Measurements from ENCODE around the gene UIMC1.

The UIMC1 gene

DNA sequence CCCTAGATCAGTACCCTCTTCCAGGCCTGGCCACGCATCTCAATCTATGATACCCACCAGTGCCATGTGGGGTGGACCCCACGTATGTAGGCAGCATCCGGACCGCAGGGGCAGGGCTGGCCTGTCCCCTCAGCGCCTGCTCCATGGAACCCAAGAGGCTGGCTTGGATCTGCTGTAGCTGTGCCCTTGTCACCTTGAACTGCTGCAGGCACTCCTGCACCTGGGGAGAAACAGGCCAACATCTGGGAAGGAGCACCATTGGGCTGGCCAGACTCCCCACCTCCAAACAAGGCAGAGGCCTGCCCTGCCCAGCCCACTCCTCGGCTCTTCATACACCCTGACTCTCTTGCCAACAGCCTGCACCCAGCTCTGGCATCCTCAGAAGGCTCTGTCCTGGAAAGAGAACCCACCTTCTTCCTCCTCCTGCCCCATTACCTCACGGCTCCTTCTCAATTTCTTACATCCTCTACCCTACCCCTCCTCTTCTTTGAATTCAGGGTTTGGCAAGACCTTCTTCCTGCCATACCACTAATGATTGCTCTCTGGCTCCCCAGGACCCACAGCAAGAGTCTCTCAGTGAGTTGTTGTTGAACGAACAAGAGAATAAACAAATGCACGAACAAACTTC is 115.1 kb downstream of the UIMC1 start:
- no peak overlapping the region for H3K9ac ChIP-seq (ENCODE audit: low read depth, low read length)
- no peaks in the 10 kb centered on the region for H3K36me3 ChIP-seq (ENCODE audit: control insufficient read depth, insufficient read depth, low read length)
- H3K27ac ChIP-seq (ENCODE audit: low read depth, low read length), result no peak overlapping the region
- no peaks in the 10 kb centered on the region for H3K4me1 ChIP-seq (ENCODE audit: control insufficient read depth, insufficient read depth, low read length)
- H3K4me3 ChIP-seq (ENCODE audit: low read depth, low read length), result no peak overlapping the region
- no peaks in the 10 kb centered on the region for H3K27me3 ChIP-seq (ENCODE audit: control insufficient read depth, insufficient read depth, low read length)
- H3K9me3 ChIP-seq (ENCODE audit: control insufficient read depth, insufficient read depth, low read length), result no peaks in the 10 kb centered on the region

DNA sequence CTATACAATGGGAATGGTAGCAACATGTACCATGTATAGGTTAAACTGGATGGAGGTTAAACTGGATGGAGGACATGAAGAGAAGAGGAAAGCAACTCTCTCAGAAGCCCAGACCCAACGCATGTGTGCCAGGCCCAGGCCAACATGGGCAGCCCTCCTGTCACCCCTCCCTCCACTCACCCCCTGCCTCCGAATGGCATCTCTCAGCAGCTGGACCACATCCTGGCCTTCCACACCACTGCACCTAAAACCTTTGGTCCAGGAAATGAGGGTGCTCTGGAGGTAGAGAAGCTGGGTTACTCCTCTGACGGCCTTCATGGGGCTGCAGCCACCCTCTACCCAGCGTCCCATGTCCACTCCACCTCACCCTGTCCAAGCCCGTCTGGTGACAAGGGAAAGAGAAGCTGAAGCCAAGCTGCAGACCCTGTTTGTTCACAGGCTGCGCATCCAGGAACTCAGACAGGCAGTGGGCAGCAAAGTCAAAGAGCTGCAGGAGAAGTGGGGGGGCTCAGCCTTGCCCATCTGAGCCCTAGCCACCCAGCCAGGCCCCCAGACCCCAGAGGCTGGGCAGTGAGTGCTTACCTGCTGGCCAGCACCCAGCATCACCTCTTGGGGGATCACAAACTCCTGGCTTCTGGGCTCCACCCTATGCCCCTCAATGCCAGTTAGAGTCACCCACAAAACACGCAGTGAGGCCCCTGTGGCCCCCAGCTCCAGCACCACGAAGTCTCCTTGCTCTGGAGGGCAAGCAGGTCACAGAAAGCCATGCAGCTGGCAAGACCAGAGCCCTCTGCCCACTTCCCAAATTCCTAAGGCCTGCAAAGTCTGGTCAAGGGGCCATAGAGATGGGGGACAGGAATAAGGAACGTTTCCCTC is 115.9 kb downstream of the UIMC1 start:
- Histone ChIP-seq H3K4me3 (ENCODE audit: low read depth, low read length) (no peak overlapping the region), H3K27ac (ENCODE audit: low read depth, low read length) (no peak overlapping the region), H3K9me3 (ENCODE audit: control insufficient read depth, insufficient read depth, low read length) (no peaks in the 10 kb centered on the region)

DNA sequence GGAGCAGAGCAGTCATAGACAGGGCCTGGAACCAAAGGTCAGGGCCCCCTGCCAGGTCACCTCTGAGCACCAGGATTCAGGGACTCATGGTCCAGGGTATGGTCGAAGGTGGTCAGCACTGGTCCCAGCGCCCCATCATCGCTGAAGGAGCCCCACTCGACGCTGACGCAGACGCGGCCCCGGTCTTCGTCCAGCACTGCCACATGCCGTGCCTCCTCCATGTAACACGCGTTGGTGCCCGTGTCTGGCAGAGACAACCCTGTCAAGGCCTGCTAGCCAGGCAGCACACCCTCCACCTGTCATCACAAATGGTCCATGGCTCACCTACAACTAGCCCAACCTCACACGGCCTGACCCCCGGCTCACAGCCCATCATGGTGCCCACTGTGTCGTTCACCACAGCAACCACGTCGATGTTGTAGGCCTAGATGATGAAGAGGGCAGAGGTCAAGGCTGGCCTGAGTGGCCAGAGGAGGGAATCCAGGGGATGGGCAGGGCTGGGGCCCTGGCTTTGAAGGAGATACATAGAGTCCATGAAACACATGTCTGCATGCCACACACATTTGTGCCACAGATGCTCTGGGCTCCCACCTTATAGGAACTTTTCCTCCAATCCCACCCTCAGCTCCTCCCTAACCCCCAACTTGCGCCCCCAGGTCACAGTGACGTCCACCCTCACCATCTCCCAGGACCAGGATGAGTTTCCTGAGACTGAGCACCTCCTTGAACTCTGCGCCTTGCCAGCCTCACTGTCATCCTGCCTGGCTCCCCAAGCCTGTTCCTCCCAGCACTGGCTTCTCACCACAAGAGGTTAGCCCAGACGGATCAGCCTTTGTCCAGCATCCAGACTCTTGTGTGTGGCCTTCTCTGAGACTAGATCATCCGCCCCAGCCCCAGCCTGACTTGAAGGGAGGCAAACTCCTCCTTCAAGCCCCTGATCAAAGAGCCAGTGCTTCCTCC is 117.0 kb downstream of the UIMC1 start:
- Histone ChIP-seq H3K9me3 (ENCODE audit: control insufficient read depth, insufficient read depth, low read length) (no peaks in the 10 kb centered on the region), H3K4me3 (ENCODE audit: low read depth, low read length) (no peak overlapping the region), H3K27me3 (ENCODE audit: control insufficient read depth, insufficient read depth, low read length) (no peaks in the 10 kb centered on the region), H3K27ac (ENCODE audit: low read depth, low read length) (no peak overlapping the region), H3K36me3 (ENCODE audit: control insufficient read depth, insufficient read depth, low read length) (no peaks in the 10 kb centered on the region), H3K4me1 (ENCODE audit: control insufficient read depth, insufficient read depth, low read length) (no peaks in the 10 kb centered on the region), H3K9ac (ENCODE audit: low read depth, low read length) (no peak overlapping the region)

More for the DNA sequence above, 115.9 kb downstream of the UIMC1 start:
- H3K36me3 ChIP-seq (ENCODE audit: control insufficient read depth, insufficient read depth, low read length), result no peaks in the 10 kb centered on the region
- no peaks in the 10 kb centered on the region for H3K27me3 ChIP-seq (ENCODE audit: control insufficient read depth, insufficient read depth, low read length)
- H3K4me1 ChIP-seq (ENCODE audit: control insufficient read depth, insufficient read depth, low read length), result no peaks in the 10 kb centered on the region
- no peak overlapping the region for H3K9ac ChIP-seq (ENCODE audit: low read depth, low read length)

DNA sequence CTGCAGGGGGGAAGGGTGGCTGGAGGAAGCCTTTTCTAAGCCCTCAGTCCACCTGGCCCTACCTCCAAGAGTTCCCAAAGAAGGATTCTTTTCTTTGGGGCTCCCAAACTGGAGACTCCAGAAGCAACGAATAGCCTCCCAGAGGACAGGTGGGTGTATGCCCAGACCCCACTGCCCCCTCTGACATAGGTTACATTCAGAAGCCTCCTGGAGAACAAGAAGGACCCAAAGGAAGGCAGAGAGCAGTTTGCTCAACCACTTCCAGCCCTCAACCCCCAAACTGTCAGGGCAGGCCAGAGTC is 117.8 kb downstream of the UIMC1 start:
- H3K4me3 ChIP-seq (ENCODE audit: low read depth, low read length), result no peak overlapping the region
- H3K9me3 ChIP-seq (ENCODE audit: control insufficient read depth, insufficient read depth, low read length), result no peaks in the 10 kb centered on the region
- no peaks in the 10 kb centered on the region for H3K4me1 ChIP-seq (ENCODE audit: control insufficient read depth, insufficient read depth, low read length)
- no peaks in the 10 kb centered on the region for H3K36me3 ChIP-seq (ENCODE audit: control insufficient read depth, insufficient read depth, low read length)
- H3K27me3 ChIP-seq (ENCODE audit: control insufficient read depth, insufficient read depth, low read length), result no peaks in the 10 kb centered on the region
- no peak overlapping the region for H3K9ac ChIP-seq (ENCODE audit: low read depth, low read length)
- no peak overlapping the region for H3K27ac ChIP-seq (ENCODE audit: low read depth, low read length)

DNA sequence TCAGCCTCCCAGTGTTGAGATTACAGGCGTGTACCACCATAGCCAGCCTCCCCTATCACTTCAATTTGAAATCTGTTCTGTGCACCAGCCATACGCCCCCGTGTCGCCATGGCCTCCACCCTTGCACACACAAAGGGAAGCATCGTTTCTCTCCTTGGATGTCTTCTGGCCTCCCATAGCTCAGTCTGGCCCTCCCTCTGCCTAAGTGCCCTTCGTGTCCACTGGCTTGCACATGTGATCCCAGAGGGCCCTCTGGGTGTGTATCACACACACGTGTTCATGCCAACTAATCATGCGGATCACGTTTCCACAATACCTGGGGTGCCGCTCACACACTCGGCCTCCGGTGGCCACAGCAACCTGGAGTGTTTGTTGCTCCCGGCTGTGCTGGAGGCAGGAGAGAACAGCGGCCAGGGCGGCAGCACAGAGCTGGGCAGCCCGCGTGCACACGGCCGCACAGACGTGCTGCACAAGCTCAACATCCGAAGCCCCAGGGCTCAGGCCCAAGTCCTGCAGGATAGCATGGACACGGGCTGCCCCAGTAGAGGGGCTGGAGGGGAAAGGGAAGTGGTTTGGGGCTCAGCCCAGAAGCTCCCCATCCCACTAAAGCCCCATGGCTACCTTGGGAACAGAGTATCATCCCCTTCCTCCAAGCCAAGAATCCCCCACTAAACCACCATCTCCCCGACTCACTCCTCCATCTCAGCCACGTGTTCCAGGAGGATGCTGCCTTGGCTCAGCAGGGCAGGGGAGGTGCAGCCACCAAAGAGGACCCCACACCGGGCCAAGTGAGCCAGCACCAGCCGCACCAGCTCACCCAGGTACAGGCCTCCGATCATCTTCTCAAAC is 118.3 kb downstream of the UIMC1 start:
- no peak overlapping the region for H3K4me3 ChIP-seq (ENCODE audit: low read depth, low read length)
- no peak overlapping the region for H3K9ac ChIP-seq (ENCODE audit: low read depth, low read length)
- H3K4me1 ChIP-seq (ENCODE audit: control insufficient read depth, insufficient read depth, low read length), result no peaks in the 10 kb centered on the region
- H3K27ac ChIP-seq (ENCODE audit: low read depth, low read length), result no peak overlapping the region
- no peaks in the 10 kb centered on the region for H3K27me3 ChIP-seq (ENCODE audit: control insufficient read depth, insufficient read depth, low read length)
- no peaks in the 10 kb centered on the region for H3K36me3 ChIP-seq (ENCODE audit: control insufficient read depth, insufficient read depth, low read length)
- no peaks in the 10 kb centered on the region for H3K9me3 ChIP-seq (ENCODE audit: control insufficient read depth, insufficient read depth, low read length)

DNA sequence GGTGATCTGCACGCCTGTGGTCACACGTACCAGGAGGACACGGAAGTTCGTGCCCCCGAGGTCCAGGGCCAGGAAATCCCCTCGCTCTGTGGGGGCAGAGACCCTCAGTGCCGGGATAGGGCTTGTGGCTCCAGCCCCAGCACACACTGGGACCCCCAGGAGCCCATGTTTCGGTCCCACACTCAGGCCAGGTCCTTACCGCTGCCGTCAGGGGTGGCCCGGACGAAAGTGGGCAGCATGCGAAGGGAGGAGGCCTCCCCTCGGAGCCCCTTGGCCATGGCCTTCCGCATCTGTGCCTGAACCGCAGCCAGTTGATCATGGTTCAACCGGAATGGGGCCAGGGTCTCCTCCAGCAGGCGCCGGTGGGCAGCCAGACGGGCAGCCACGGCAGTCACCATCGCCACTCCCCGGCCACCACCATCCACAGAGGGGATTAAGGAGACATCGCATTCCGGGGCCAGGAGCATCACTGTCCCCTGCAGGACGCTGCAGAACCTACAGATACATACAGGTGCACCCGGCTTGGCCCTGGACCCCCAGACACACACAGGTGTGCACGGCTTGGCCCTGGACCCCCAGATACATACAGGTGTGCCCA is 119.2 kb downstream of the UIMC1 start:
- H3K9me3 ChIP-seq (ENCODE audit: control insufficient read depth, insufficient read depth, low read length), result no peaks in the 10 kb centered on the region
- H3K27me3 ChIP-seq (ENCODE audit: control insufficient read depth, insufficient read depth, low read length), result no peaks in the 10 kb centered on the region
- no peaks in the 10 kb centered on the region for H3K36me3 ChIP-seq (ENCODE audit: control insufficient read depth, insufficient read depth, low read length)
- H3K4me1 ChIP-seq (ENCODE audit: control insufficient read depth, insufficient read depth, low read length), result no peaks in the 10 kb centered on the region
- H3K27ac ChIP-seq (ENCODE audit: low read depth, low read length), result no peak overlapping the region
- no peak overlapping the region for H3K4me3 ChIP-seq (ENCODE audit: low read depth, low read length)
- H3K9ac ChIP-seq (ENCODE audit: low read depth, low read length), result no peak overlapping the region

DNA sequence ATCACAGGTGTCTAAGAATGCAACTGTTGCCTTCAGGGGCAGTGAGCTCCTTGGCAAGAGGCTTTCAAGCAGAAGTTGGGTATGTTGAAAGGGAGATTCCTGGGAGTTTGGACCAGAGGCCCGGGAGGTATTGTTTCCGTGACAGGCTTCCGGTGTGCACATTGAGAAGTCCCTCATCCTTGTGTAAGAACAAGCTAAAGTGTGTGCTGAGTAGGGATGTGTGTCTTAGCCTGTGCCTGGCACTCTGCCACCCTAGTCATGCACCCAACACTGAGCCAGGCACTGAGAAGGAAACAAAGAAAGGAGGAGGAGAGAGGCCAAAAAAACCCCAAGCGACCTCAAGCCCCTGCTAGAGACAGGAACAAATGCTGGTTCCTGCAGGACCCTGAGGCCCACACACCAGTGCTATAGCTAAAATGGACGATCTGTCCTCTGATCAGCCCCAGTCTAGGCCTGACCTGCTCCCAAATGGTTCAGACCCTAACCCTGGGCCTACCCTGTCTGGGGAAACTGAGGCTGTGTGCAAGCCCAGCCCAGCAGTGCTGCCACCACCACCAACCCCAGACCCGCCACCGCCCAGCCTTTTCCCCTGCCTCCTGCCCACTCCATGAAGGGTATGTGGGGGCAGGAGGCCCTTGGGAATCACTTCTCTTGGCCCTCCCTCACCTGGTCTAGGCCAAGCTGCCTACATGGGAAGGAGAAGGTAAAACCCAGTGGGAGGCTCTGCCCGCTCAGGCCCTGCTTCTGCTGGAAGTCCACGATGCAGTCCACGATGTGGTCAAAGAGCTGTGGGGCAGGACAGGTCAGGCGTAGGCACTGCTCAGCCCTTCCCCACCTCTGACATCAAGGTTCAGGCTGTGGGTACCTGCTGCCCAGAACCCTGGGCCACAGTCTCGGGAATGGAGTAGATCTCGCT is 120.0 kb downstream of the UIMC1 start:
- Histone ChIP-seq H3K36me3 (ENCODE audit: control insufficient read depth, insufficient read depth, low read length) (no peaks in the 10 kb centered on the region), H3K27me3 (ENCODE audit: control insufficient read depth, insufficient read depth, low read length) (no peaks in the 10 kb centered on the region), H3K4me3 (ENCODE audit: low read depth, low read length) (no peak overlapping the region), H3K27ac (ENCODE audit: low read depth, low read length) (no peak overlapping the region), H3K4me1 (ENCODE audit: control insufficient read depth, insufficient read depth, low read length) (no peaks in the 10 kb centered on the region), H3K9me3 (ENCODE audit: control insufficient read depth, insufficient read depth, low read length) (no peaks in the 10 kb centered on the region), H3K9ac (ENCODE audit: low read depth, low read length) (no peak overlapping the region)

DNA sequence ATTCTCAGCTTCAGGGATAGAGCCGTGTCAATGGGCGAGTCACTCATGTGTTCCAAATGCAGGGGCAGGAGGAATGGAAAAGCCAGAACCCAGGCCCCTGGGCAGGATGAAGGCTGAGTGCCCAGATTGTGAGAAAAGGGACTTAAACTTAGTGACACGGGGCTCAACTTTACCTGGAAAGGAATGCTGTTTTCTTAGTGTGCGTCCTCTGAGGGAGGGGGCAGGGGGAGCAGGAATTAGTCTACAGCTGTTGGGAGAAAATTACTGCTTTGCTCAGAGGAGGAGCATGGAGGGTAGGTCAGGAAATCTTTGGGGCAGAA is 122.0 kb downstream of the UIMC1 start:
- no peaks in the 10 kb centered on the region for H3K4me1 ChIP-seq (ENCODE audit: control insufficient read depth, insufficient read depth, low read length)
- H3K36me3 ChIP-seq (ENCODE audit: control insufficient read depth, insufficient read depth, low read length), result no peaks in the 10 kb centered on the region
- H3K27ac ChIP-seq (ENCODE audit: low read depth, low read length), result no peak overlapping the region
- no peaks in the 10 kb centered on the region for H3K27me3 ChIP-seq (ENCODE audit: control insufficient read depth, insufficient read depth, low read length)
- no peaks in the 10 kb centered on the region for H3K9me3 ChIP-seq (ENCODE audit: control insufficient read depth, insufficient read depth, low read length)
- no peak overlapping the region for H3K9ac ChIP-seq (ENCODE audit: low read depth, low read length)
- H3K4me3 ChIP-seq (ENCODE audit: low read depth, low read length), result no peak overlapping the region

DNA sequence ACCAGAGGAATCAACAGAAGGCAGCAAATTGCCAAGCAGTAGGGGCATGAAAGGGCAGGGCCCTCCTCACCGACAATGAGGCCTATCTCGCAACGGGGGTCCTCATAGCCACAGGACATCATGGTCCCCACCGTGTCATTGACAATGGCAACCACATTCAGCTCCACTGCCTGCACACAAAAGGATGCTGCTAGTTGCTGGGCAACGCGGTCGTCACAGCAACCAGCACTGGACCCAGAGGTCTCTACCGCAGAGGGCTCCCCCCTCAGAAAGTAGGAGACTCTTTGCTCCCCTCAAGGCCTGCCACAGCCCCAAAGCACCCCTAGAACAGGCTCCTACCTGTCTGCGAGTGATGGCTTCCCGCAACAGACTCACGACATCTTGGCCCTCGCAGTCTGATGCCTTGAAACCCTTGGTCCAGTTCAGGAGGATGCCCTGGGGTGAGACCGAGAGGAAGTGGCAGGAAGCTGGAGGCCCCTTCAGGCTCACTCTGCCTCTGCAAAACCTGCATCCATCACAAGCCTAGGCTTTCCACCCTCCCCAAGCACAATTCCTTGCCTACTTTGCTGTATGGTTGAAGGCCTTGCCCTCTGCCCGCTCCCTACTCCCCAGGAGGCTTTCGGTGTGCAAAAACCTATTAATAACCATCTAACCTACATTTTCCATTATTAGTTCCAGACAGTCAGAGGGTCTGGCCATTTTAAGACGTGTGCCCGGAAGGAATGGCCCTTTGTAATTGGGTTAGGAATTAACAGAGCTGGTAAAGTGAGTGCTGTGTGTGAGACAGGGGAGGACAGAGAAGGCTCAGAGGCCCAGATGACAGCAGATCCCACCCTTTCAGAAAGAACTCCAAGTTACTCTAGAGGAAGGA is 122.6 kb downstream of the UIMC1 start:
- H3K27me3 ChIP-seq (ENCODE audit: control insufficient read depth, insufficient read depth, low read length), result no peaks in the 10 kb centered on the region
- H3K27ac ChIP-seq (ENCODE audit: low read depth, low read length), result no peak overlapping the region
- no peaks in the 10 kb centered on the region for H3K9me3 ChIP-seq (ENCODE audit: control insufficient read depth, insufficient read depth, low read length)
- H3K4me1 ChIP-seq (ENCODE audit: control insufficient read depth, insufficient read depth, low read length), result no peaks in the 10 kb centered on the region
- H3K36me3 ChIP-seq (ENCODE audit: control insufficient read depth, insufficient read depth, low read length), result no peaks in the 10 kb centered on the region
- H3K9ac ChIP-seq (ENCODE audit: low read depth, low read length), result no peak overlapping the region
- H3K4me3 ChIP-seq (ENCODE audit: low read depth, low read length), result no peak overlapping the region
